ENCODE measurements around the gene CANT1.

GRCh38 chr17:78958641-78959127 is 50.9 kb downstream of the CANT1 start:
- TF ChIP-seq ELF1 (IDR thresholded peaks at IDR 0.05; ENCODE audit: borderline replicate concordance, low read depth) (no peak), POLR2AphosphoS5 (IDR thresholded peaks at IDR 0.05; ENCODE audit: low read depth, low read length) (no peak), REST (IDR thresholded peaks at IDR 0.05; ENCODE audit: low read depth) (no peak), EZH2 (IDR thresholded peaks at IDR 0.05) (no peak)
- TF ChIP-seq, protein P1, sequence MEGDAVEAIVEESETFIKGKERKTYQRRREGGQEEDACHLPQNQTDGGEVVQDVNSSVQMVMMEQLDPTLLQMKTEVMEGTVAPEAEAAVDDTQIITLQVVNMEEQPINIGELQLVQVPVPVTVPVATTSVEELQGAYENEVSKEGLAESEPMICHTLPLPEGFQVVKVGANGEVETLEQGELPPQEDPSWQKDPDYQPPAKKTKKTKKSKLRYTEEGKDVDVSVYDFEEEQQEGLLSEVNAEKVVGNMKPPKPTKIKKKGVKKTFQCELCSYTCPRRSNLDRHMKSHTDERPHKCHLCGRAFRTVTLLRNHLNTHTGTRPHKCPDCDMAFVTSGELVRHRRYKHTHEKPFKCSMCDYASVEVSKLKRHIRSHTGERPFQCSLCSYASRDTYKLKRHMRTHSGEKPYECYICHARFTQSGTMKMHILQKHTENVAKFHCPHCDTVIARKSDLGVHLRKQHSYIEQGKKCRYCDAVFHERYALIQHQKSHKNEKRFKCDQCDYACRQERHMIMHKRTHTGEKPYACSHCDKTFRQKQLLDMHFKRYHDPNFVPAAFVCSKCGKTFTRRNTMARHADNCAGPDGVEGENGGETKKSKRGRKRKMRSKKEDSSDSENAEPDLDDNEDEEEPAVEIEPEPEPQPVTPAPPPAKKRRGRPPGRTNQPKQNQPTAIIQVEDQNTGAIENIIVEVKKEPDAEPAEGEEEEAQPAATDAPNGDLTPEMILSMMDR (IDR thresholded peaks at IDR 0.05 in 2 of 3, conservative IDR thresholded peaks at IDR 0.05 in 1 of 3; ENCODE audit: borderline replicate concordance in 1 of 3, insufficient read depth in 1 of 3, low read depth in 2 of 3, low read length in 2 of 3): no peak

All from HCT116 (cell line).